Stimulated activated effector memory CD8-positive, alpha-beta T cell treated with anti-CD3 and anti-CD28 coated beads, Interleukin-12 subunit alpha, Interleukin-12 subunit beta, amount 100 ng/mL, for 72 hours (primary cell): ENCODE measurements around the gene MTERF2.
"Not testable (repeated sequence)": the region's sequence is repeated elsewhere in the genome, so short reads cannot be mapped to it uniquely, and the experiment has no call there.

Experiments
- ATAC-seq: fragments of 150-1000 bp; cut with Tn5 transposase; 2 replicates; pipeline ENCODE4 v1.10.0; 2021
- DNase-seq, 2 donors: peaks; one replicate each; pipeline ENCODE4 v3.0.0; 2021 to 2022; ENCODE audit warnings: low spot score in 2 of 2
- H3K27ac Mint-ChIP-seq: one replicate; pipeline ENCODE4 v1.8.0; 2022; ENCODE audit warnings: mild to moderate bottlenecking, mixed read lengths
- H3K36me3 Mint-ChIP-seq: one replicate; pipeline ENCODE4 v1.8.0; 2022; ENCODE audit warnings: mild to moderate bottlenecking, mixed read lengths
- H3K4me1 Mint-ChIP-seq: one replicate; pipeline ENCODE4 v1.8.0; 2022; ENCODE audit warnings: mixed read lengths
- H3K4me3 Mint-ChIP-seq: one replicate; pipeline ENCODE4 v1.8.0; 2022; ENCODE audit warnings: mild to moderate bottlenecking, mixed read lengths
- H3K9me3 Mint-ChIP-seq: one replicate; pipeline ENCODE4 v1.8.0; 2022; ENCODE audit warnings: mixed read lengths

The MTERF2 gene, protein sequence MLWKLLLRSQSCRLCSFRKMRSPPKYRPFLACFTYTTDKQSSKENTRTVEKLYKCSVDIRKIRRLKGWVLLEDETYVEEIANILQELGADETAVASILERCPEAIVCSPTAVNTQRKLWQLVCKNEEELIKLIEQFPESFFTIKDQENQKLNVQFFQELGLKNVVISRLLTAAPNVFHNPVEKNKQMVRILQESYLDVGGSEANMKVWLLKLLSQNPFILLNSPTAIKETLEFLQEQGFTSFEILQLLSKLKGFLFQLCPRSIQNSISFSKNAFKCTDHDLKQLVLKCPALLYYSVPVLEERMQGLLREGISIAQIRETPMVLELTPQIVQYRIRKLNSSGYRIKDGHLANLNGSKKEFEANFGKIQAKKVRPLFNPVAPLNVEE

DNA sequence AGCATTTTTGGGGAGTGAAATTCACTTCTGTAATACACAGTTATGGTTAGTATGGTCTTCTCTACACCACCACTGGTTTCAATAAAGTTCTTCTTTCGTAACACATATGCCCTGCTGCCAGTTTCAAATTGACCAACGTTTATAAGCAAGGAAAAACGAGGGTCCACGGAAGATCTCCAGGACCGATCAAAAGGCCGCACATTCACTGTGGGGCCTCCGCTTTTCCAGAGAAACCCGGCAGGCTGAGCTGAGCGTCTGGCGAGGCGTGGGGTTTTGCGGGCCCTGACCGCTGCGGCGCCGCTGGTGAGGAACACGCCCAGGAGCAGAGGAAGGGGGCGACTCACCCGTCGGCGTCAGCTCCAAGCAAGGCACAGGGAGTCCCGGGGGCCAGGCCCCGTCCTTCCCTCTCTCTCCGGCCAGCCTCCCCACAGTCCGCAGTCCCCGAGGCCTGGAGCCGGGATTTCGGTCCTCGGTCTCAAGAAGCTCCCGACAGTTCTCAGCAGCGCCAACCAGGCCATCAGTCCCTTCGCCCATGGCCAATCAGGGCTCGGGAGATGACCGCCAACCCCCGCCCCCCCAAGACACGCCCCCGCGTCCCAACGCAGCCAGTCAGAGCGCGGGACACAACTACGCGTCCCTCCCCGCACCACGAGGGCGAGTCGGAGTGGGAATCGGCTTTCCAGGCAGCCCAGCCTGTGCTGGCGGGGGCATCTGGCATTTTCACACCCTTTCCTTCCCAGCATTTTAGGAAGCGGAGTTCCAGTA lies at the start of gene MTERF2:
Gene MTERF2 (minus strand): TSS at position 522 of the 765 bp plus-strand sequence. CDS start 8,432 bp downstream, outside the sequence.
- no peaks in the 10 kb centered on the region for H3K9me3 Mint-ChIP-seq
- peak within 1 kb of the TSS; percentile 95 for H3K27ac Mint-ChIP-seq
- DNase-seq (peak; percentile 55 to 86), ATAC-seq (peak; percentile 96)
- peak within 1 kb of the TSS; percentile 96 for H3K4me3 Mint-ChIP-seq
- H3K4me1 Mint-ChIP-seq = peaks cover 50% of the 10 kb centered on the region
- H3K36me3 Mint-ChIP-seq = peaks cover 24% of the 10 kb centered on the region

DNA sequence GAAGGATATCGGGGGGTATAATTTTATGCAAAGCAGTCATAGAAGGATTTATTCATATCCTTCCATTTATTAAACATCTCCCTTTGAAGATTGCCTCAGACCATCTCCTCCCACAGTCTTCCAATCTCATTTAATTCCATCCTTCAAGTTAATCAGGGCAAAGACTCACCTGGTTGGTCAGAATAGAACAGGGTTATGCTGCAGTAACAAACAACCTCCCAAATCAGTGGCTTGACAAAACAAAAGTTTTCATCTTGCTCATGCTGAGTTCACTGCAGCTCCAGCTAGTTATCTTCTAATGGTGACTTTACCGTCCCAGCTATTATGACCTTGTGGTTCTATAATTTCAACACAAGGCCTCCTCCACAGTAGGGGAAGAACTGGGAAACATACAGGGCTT lies 48.8 kb upstream of the MTERF2 start:
- H3K36me3 Mint-ChIP-seq = peaks cover 5% of the 10 kb centered on the region
- H3K4me1 Mint-ChIP-seq = peaks cover 41% of the 10 kb centered on the region
- DNase-seq = no peak
- ATAC-seq = no peak
- no peak overlapping the region for H3K27ac Mint-ChIP-seq
- H3K4me3 Mint-ChIP-seq = no peak overlapping the region
- peaks cover 7% of the 10 kb centered on the region for H3K9me3 Mint-ChIP-seq

DNA sequence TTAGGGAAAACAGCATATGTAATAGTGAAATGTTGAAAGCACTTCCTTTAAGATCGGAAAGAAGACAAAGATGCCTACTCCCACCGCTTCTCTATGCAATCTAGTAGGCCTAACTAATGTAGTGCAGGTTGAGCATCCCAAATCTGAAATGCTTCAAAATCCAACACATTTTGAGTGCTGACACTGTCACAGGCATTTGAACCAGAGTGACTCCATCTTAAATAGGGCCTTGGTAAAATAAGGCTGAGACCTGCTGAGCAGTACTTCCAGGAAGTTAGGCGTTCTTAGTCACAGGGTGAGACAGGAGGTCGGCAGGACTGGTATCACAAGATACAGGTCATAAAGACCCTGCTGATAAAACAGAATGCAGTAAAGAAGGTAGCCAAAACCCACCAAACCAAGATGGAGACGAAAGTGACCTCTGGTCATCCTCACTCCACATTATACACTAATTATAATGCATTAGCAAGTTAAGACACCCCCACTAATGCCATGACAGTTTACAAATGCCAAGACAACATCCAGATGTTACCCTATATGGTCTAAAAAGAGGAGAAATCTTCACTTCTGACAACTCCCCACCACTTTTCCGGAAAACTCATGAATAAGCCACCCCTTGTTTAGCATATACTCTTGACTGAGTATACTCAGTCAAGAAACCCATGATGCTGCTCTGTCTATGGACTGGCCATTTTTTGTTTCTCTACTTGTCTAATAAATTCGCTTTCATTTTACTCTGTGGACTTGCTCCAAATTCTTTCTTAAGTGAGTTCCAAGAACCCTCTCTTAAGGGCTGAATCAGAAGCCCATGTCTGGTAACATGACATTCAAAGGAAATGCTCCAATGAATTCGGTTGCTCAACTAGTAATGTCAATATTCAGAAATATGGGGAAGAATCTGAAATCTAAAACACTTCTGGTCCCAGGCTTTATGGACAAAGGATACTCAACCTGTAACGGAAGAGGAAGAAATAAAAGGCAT lies 47.1 kb upstream of the MTERF2 start:
- Mint-ChIP-seq H3K36me3 (peaks cover 5% of the 10 kb centered on the region), H3K9me3 (peaks cover 7% of the 10 kb centered on the region), H3K4me3 (no peak overlapping the region), H3K27ac (no peak overlapping the region), H3K4me1 (peaks cover 48% of the 10 kb centered on the region)
- DNase-seq (no peak), ATAC-seq (peak; percentile 32)

DNA sequence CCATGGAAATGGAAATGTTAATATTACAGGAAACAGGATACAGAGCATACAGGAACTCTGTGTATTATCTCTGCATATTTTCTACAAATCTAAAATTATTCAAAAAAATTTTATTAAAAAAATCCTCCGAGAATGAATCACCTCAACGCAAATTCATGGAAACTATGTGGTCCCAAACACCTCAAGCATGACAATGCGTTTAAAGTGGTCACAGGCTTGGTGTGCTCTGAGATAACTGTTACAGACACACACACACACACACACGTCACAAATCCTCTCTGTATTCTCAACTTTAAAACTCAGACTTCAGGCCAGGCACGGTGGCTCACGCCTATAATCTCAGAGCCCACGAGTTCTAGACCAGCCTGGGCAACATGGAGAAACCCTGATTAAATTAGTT lies 45.3 kb upstream of the MTERF2 start:
- DNase-seq = no peak
- peaks cover 47% of the 10 kb centered on the region for H3K4me1 Mint-ChIP-seq
- peaks cover 7% of the 10 kb centered on the region for H3K9me3 Mint-ChIP-seq
- peaks cover 5% of the 10 kb centered on the region for H3K36me3 Mint-ChIP-seq
- peak overlapping the region; percentile 99 for H3K27ac Mint-ChIP-seq
- ATAC-seq = peak; percentile 63
- peak overlapping the region; percentile 41 for H3K4me3 Mint-ChIP-seq

DNA sequence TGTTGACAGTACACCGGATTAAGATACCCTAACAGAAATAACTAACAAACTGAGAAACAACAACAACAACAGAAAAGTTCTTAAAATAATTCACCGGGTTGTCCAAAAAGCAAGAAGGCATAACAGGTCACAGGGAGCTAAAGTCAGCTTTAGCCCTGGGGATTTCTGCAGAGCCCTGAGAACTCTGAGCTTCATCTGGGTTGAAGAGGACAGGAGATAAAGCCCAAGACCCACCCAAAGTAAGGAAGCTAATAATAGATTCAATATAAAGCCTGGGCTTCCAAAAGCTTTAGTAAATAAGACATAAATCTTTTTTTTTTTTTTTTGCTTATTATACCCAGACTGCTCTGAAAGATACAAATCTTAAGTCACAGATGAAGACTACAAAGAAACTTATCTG lies 44.1 kb upstream of the MTERF2 start:
- ATAC-seq (no peak), DNase-seq (no peak)
- no peaks in the 10 kb centered on the region for H3K9me3 Mint-ChIP-seq
- peaks cover 5% of the 10 kb centered on the region for H3K36me3 Mint-ChIP-seq
- H3K4me1 Mint-ChIP-seq = peaks cover 48% of the 10 kb centered on the region
- peak overlapping the region; percentile 41 for H3K4me3 Mint-ChIP-seq
- H3K27ac Mint-ChIP-seq = peak overlapping the region; percentile 99

DNA sequence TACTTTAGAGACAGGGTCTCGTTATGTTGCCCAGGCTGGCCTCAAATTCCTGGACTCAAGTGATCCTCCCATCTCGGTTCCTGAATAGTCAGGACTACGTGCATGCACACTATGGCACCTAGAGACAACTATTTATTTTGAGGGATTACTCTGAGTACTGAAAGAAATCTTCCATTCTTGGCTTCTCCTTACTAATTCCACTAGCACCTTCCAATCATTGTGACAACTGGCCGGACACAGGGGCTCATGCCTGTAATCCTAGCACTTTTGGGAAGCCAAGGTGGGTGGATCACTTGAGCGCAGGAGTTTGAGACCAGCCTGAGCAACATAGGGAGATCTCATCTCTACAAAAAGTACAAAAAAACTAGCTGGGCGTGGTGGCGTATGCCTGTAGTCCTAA lies 42.1 kb upstream of the MTERF2 start:
- Mint-ChIP-seq H3K4me1 (peaks cover 48% of the 10 kb centered on the region), H3K36me3 (peaks cover 5% of the 10 kb centered on the region), H3K4me3 (no peak overlapping the region), H3K9me3 (no peaks in the 10 kb centered on the region), H3K27ac (peak overlapping the region; percentile 99)
- DNase-seq = no peak
- ATAC-seq = no peak

DNA sequence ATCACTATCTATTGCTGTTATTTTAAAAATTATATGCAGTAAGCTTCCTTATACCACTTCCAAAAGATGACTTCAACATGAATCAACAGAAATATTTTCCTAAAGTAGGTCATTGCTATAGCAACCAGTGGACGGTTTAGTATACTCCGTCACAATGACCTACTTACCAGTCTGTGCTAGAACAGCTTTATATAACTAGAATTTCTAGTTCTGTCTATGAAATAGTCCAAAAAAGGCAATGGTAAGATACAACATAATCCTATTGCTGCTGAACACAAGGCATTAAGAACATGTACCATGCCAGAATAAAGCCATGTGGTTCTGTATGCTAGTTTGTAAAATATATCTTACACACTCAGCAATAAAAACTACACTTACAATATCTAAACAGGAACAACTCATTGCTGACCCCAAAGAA lies 40.7 kb upstream of the MTERF2 start:
- peak overlapping the region; percentile 53 for H3K4me3 Mint-ChIP-seq
- peak overlapping the region; percentile 99 for H3K27ac Mint-ChIP-seq
- no peaks in the 10 kb centered on the region for H3K9me3 Mint-ChIP-seq
- H3K36me3 Mint-ChIP-seq = peaks cover 5% of the 10 kb centered on the region
- peaks cover 41% of the 10 kb centered on the region for H3K4me1 Mint-ChIP-seq
- no peak for DNase-seq
- peak; percentile 97 for ATAC-seq

DNA sequence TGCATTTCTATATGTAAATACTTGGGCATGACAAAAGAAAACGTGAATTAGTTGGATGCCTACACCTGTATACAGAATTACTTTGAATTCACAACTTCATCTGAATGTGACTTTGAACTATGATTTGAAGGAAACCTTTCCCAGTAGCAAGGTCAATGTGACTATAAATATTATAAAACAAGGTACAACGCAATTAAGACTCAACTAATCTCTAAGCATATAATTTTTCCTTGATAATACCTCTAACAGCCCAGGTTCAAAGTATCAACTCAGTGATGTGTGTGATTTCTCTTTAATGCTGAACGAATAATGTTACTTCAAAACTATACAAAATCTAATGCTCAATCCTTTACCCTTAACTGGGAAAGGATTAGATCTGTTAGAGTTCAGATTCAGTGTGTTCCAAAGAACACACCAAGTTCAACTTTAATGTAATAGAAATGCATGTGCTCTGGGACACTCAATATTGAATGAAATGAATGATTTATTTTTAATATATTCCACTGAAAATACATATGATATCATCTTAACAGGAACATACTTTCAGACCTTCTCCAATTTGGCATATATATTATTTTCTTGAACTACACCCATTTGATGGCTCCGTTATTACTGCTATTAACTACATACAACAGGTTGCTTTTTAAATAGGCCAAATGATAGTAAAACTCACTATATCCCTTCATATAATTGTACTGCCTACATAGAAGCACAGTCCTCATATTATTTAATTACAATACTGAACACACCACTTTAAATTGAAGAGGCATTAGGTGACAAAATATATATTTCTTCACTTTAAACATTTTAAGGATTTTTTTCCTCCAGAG lies 40.1 kb upstream of the MTERF2 start:
- Mint-ChIP-seq H3K4me3 (peak overlapping the region; percentile 53), H3K9me3 (no peaks in the 10 kb centered on the region), H3K36me3 (no peaks in the 10 kb centered on the region), H3K27ac (peak overlapping the region; percentile 99), H3K4me1 (peaks cover 41% of the 10 kb centered on the region)
- DNase-seq = no peak
- ATAC-seq = peak; percentile 27

DNA sequence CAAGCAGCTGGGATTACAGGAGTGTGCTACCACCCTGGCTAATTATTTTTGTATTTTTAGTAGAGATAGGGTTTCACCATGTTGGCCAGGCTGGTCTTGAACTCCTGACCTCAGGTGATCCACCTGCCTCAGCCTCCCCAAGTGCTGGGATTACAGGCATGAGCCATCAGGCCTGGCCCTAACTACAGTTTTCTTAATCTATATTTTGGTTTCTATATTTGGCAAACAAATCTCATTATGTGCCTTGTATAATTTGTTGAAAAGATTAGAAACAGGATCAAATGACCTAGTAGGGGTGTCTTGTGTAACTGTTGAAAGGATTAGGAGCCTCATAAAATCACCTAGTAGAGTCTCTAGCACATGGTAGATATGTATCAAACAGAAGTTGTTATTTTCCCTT lies 39.4 kb upstream of the MTERF2 start:
- Mint-ChIP-seq H3K27ac (peak overlapping the region; percentile 99), H3K4me1 (peaks cover 36% of the 10 kb centered on the region)
- ATAC-seq = not testable (repeated sequence)

DNA sequence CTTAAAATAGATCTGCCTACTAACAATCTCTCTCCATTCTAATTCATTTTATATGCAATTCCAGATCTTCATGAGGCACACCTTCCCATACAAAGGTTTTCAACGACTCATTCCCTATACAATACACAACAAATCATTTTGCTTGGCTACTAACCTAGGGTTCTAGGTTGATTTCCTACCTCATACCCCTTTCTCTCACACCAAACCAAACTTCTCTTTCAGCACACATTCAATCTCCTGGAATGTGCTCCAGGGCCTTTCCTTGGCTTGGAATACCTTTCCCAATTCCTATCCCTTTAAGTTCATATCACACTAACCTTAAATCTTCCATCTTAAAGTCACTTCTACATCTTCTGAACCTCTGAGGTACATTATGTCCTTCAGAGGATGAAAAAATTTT lies 38.7 kb upstream of the MTERF2 start:
- no peak for ATAC-seq
- H3K4me1 Mint-ChIP-seq = peaks cover 31% of the 10 kb centered on the region
- H3K4me3 Mint-ChIP-seq = no peak overlapping the region

More for the DNA sequence above, 39.4 kb upstream of the MTERF2 start:
- not testable (repeated sequence) for DNase-seq, H3K36me3 Mint-ChIP-seq, H3K9me3 Mint-ChIP-seq
- H3K4me3 Mint-ChIP-seq = peak overlapping the region; percentile 53

DNA sequence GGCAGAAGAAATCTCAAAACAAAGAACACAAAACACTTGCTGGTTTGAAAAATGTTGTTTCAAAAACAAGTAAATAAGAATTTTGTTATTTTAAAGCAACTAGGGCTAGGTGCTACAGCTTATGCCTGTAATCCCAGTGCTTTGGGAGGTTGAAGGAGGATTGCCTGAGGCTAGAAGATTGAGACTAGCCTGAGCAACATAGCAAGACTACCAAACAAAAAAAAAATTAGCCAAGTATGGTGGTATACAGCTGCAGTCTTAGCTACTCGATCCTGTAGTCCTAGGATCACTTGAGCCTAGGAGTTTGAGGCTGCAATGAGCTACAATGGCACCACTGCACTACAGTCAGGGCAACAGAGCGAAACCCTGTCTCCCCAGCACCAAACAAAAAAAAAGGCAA lies 32.6 kb upstream of the MTERF2 start:
- Mint-ChIP-seq H3K4me3 (no peak overlapping the region), H3K9me3 (no peaks in the 10 kb centered on the region), H3K36me3 (peaks cover 13% of the 10 kb centered on the region), H3K27ac (no peak overlapping the region), H3K4me1 (no peaks in the 10 kb centered on the region)
- no peak for DNase-seq
- ATAC-seq = no peak

More for the DNA sequence above, 38.7 kb upstream of the MTERF2 start:
- no peak for DNase-seq
- Mint-ChIP-seq H3K9me3 (no peaks in the 10 kb centered on the region), H3K27ac (peak overlapping the region; percentile 99), H3K36me3 (peaks cover 3% of the 10 kb centered on the region)

DNA sequence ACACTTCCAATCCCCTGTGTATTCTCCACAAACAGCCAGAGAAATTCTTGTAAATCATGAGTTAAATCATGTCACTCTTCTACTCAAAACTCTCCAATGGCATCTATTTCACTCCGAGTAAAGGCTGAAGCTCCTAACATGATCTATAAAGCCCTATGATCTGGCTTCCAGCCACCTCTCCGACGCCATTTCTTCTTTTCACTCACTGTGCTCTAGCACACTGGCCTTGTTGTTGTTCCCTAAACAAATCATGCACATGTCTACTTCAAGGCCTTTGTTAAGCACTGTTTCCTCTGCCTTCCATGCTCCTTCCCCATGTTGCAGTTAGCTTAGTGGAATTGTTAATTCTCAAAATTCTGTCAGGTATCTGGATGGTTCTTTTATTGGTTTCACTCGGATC lies 30.1 kb upstream of the MTERF2 start:
- Mint-ChIP-seq H3K4me3 (no peak overlapping the region), H3K27ac (no peak overlapping the region), H3K4me1 (no peaks in the 10 kb centered on the region), H3K36me3 (peaks cover 13% of the 10 kb centered on the region), H3K9me3 (no peaks in the 10 kb centered on the region)
- DNase-seq (no peak), ATAC-seq (no peak)

DNA sequence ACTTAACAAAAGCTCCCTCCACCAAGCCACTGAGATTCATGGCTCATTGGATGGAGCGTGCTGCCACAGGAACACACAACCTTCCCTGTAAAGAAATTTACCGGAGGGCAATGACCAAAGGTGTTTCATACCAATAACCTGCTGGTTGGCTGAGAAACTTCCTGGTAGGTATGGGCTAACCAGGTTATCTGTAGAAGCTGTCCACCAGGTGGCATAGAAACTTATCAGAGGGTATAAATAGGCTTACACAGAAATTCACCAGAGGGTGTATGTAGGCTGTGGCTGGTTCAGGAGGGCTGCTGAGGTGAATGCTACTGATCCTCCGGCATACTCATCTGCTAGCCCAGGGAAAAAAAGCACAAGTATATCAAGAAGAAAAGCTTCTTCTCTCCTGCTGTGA lies 27.1 kb upstream of the MTERF2 start:
- H3K36me3 Mint-ChIP-seq = no peaks in the 10 kb centered on the region
- no peaks in the 10 kb centered on the region for H3K9me3 Mint-ChIP-seq
- no peak overlapping the region for H3K27ac Mint-ChIP-seq
- no peak overlapping the region for H3K4me3 Mint-ChIP-seq
- DNase-seq (no peak), ATAC-seq (peak; percentile 66)
- peaks cover 5% of the 10 kb centered on the region for H3K4me1 Mint-ChIP-seq

DNA sequence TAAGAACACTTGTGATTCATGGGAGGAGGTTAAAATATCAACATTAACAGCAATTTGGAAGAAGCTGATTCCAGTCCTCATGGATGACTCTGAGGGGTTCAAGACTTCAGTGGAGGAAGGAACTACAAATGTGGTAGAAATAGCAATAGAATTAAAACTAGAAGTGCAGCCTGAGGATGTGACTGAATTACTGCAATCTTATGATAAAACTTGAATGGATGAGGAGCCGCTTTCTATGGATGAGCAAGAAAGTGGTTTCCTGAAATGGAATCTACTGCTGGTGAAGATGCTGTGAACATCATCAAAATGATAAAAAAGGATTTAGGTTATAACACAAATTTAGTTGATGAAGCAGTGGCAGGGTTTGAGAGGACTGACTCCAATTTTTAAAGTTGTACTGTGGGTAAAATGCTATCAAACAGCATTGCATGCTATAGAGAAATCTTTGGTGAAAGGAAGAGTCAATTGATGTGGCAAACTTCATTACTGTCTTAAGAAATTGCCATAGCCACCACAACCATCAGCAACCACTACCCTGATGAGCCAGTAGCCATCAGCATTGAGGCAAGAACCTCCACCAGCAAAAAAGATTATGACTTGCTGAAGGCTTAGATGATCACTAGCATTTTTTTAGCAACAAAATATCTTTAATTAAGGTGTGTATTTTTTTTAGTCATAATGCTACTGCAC lies 25.9 kb upstream of the MTERF2 start:
- DNase-seq (no peak), ATAC-seq (no peak)
- peaks cover 11% of the 10 kb centered on the region for H3K4me1 Mint-ChIP-seq
- no peaks in the 10 kb centered on the region for H3K36me3 Mint-ChIP-seq
- H3K4me3 Mint-ChIP-seq = no peak overlapping the region
- H3K27ac Mint-ChIP-seq = peak overlapping the region; percentile 2
- no peaks in the 10 kb centered on the region for H3K9me3 Mint-ChIP-seq
